H1 (cell line): ENCODE data around the gene NAXD. TPM values are rescaled to one million over a fixed set of nuclear protein-coding genes. Genes with fewer than 3 reads are reported as not detected.

Experiments
- CTCF ChIA-PET: fragments of 300-600 bp; sonication (Branson Sonifier 250); formaldehyde crosslinking; loops from one replicate; lab custom pipeline; 2021; ENCODE audit not compliant: partially characterized antibody; lab: Charles Lee
- POLR2A ChIA-PET: fragments of 300-600 bp; sonication (Branson Sonifier 250); formaldehyde crosslinking; loops from one replicate; lab custom pipeline; 2021; ENCODE audit warnings: inconsistent platforms; ENCODE audit not compliant: partially characterized antibody; lab: Charles Lee
- DNase-seq, 2 experiments: peaks; one replicate each; pipeline versions ENCODE4 v3.0.0 to v3.0.0-alpha.2; 2010 to 2022; ENCODE audit warnings: low spot score in 2 of 2, low read depth in 1 of 2, mixed read lengths in 1 of 2
- FAIRE-seq: peaks from 2 replicates; lab custom pipeline; 2011; peaks lifted over from hg19 to GRCh38; lab: Jason Lieb, UNC
- H2AFZ ChIP-seq: 2 replicates; pipeline ENCODE4 v1.8.1; 2012; ENCODE audit warnings: low read length, inconsistent platforms
- H2AK5ac ChIP-seq: 2 replicates; pipeline ENCODE4 v1.6.1; 2013; ENCODE audit warnings: low read depth, low read length
- H2BK120ac ChIP-seq: replicated peaks from 2 replicates; pipeline ENCODE3; 2013; ENCODE audit warnings: low read depth, low read length, inconsistent platforms
- H2BK12ac ChIP-seq: 2 replicates; pipeline ENCODE4 v1.6.1; 2013; ENCODE audit warnings: low read depth, low read length
- H2BK15ac ChIP-seq: 2 replicates; pipeline ENCODE4 v1.6.1; 2013; ENCODE audit warnings: low read length
- H2BK20ac ChIP-seq: 2 replicates; pipeline ENCODE4 v1.6.1; 2013; ENCODE audit warnings: low read length
- H2BK5ac ChIP-seq: 2 replicates; pipeline ENCODE4 v1.6.1; 2013; ENCODE audit warnings: low read depth, low read length
- H3K14ac ChIP-seq: 2 replicates; pipeline ENCODE4 v1.6.1; 2013; ENCODE audit warnings: inconsistent platforms; ENCODE audit not compliant: insufficient read length
- H3K18ac ChIP-seq: 2 replicates; pipeline ENCODE4 v1.6.1; 2013; ENCODE audit warnings: low read length; ENCODE audit errors: extremely low read depth
- H3K23ac ChIP-seq: 2 replicates; pipeline ENCODE4 v1.6.1; 2013; ENCODE audit warnings: inconsistent platforms; ENCODE audit not compliant: insufficient read length
- H3K23me2 ChIP-seq: 2 replicates; pipeline ENCODE4 v1.6.1; 2013; ENCODE audit warnings: low read depth, low read length
- H3K27ac ChIP-seq: 2 replicates; pipeline ENCODE4 v1.6.1; 2011; ENCODE audit warnings: low read depth, low read length, inconsistent platforms
- H3K27me3 ChIP-seq, 4 experiments: replicated peaks in 1 of 4; 1 replicate in 1 of 4; 2 replicates in 3 of 4; pipeline versions ENCODE4 v1.6.1 to v1.8.1; 2011 to 2013; ENCODE audit warnings: low read length in 3 of 4, mild to moderate bottlenecking in 3 of 4, inconsistent platforms in 2 of 4, mixed read lengths in 2 of 4, moderate library complexity in 1 of 4; ENCODE audit not compliant: control insufficient read depth in 3 of 4, insufficient read depth in 3 of 4; ENCODE audit errors: extremely low read depth in 1 of 4
- H3K36me3 ChIP-seq, 4 experiments: 2 replicates each; pipeline versions ENCODE4 v1.6.1 to v1.8.1; 2011 to 2013; ENCODE audit warnings: mild to moderate bottlenecking in 4 of 4, low read length in 3 of 4, moderate library complexity in 2 of 4, control low read depth in 1 of 4, inconsistent platforms in 1 of 4; ENCODE audit not compliant: insufficient read depth in 4 of 4, control insufficient read depth in 2 of 4
- H3K4ac ChIP-seq: replicated peaks from 2 replicates; pipeline ENCODE3; 2013; ENCODE audit warnings: low read length, low read depth, mixed read lengths, inconsistent platforms; ENCODE audit not compliant: insufficient read length
- H3K4me1 ChIP-seq, 4 experiments: replicated peaks in 1 of 4; 1 replicate in 1 of 4; 2 replicates in 3 of 4; pipeline versions ENCODE4 v1.6.1 to v1.8.1; 2011 to 2013; ENCODE audit warnings: low read length in 3 of 4, inconsistent platforms in 2 of 4, mixed read lengths in 1 of 4; ENCODE audit not compliant: insufficient read depth in 4 of 4, control insufficient read depth in 3 of 4
- H3K4me2 ChIP-seq, 2 experiments: 2 replicates each; pipeline versions ENCODE4 v1.6.1 to v1.8.1; 2011 to 2013; ENCODE audit warnings: low read depth in 2 of 2, low read length in 2 of 2, control low read depth in 1 of 2, inconsistent platforms in 1 of 2, mild to moderate bottlenecking in 1 of 2; ENCODE audit not compliant: insufficient read depth in 1 of 2
- H3K4me3 ChIP-seq, 4 experiments: fragments of 200-600, 300-600 bp in 1 of 4; sonication (generic), shearing (Covaris generic), sonication (Bioruptor Twin) in 1 of 4; 2 replicates each; pipeline versions ENCODE4 v1.5.1 to v1.8.1; 2011 to 2016; ENCODE audit warnings: low read length in 4 of 4, low read depth in 3 of 4, control low read depth in 2 of 4, inconsistent platforms in 2 of 4, mild to moderate bottlenecking in 2 of 4, mixed read lengths in 1 of 4, moderate library complexity in 1 of 4; ENCODE audit not compliant: insufficient read depth in 2 of 4; ENCODE audit errors: extremely low read depth in 1 of 4
- H3K56ac ChIP-seq: replicated peaks from 2 replicates; pipeline ENCODE3; 2013; ENCODE audit warnings: low read depth, mild to moderate bottlenecking, mixed read lengths, low read length, inconsistent platforms; ENCODE audit not compliant: insufficient read length
- H3K79me1 ChIP-seq: 2 replicates; pipeline ENCODE4 v1.6.1; 2013; ENCODE audit warnings: low read depth, low read length, control low read depth
- H3K79me2 ChIP-seq, 2 experiments: 2 replicates each; pipeline versions ENCODE4 v1.6.1 to v1.8.1; 2012 to 2013; ENCODE audit warnings: low read length in 2 of 2, mild to moderate bottlenecking in 2 of 2, inconsistent platforms in 1 of 2; ENCODE audit not compliant: insufficient read depth in 2 of 2, control insufficient read depth in 1 of 2
- H3K9ac ChIP-seq, 4 experiments: replicated peaks in 1 of 4; 1 replicate in 1 of 4; 2 replicates in 3 of 4; pipeline versions ENCODE4 v1.6.1 to v1.8.1; 2011 to 2013; ENCODE audit warnings: low read depth in 3 of 4, low read length in 3 of 4, control low read depth in 2 of 4, mild to moderate bottlenecking in 2 of 4, moderate library complexity in 2 of 4, inconsistent platforms in 1 of 4; ENCODE audit errors: extremely low read depth in 1 of 4
- H3K9me3 ChIP-seq, 2 experiments: 2 replicates each; pipeline versions ENCODE4 v1.6.1 to v1.8.1; 2012 to 2013; ENCODE audit warnings: mild to moderate bottlenecking in 2 of 2, moderate library complexity in 2 of 2, control low read depth in 1 of 2, inconsistent platforms in 1 of 2, low read depth in 1 of 2, low read length in 1 of 2, mixed read lengths in 1 of 2; ENCODE audit not compliant: insufficient read depth in 2 of 2
- H4K20me1 ChIP-seq, 2 experiments: replicated peaks in 1 of 2; 2 replicates each; pipeline versions ENCODE3 to v1.8.1; 2011 to 2013; ENCODE audit warnings: inconsistent platforms in 2 of 2, low read length in 2 of 2, mild to moderate bottlenecking in 1 of 2; ENCODE audit not compliant: insufficient read depth in 2 of 2, control insufficient read depth in 1 of 2
- H4K5ac ChIP-seq: 2 replicates; pipeline ENCODE4 v1.6.1; 2013; ENCODE audit warnings: low read length, low read depth, mixed read lengths, inconsistent platforms; ENCODE audit not compliant: insufficient read length
- H4K8ac ChIP-seq: 2 replicates; pipeline ENCODE4 v1.8.0; 2013; ENCODE audit warnings: mild to moderate bottlenecking, moderate library complexity, low read length, inconsistent platforms; ENCODE audit not compliant: insufficient read depth; ENCODE audit errors: extremely low read depth
- H4K91ac ChIP-seq: replicated peaks from 2 replicates; pipeline ENCODE3; 2013; ENCODE audit warnings: low read length, mixed read lengths, inconsistent platforms; ENCODE audit not compliant: insufficient read length
- ATF3 ChIP-seq: IDR thresholded peaks from 2 replicates; pipeline ENCODE4 v1.6.1; 2011; ENCODE audit warnings: low read depth, mild to moderate bottlenecking, low read length; ENCODE audit not compliant: insufficient read depth
- CBX8 ChIP-seq: fragments of 300-800, 300-1000 bp; sonication (generic); IDR thresholded peaks from 2 replicates; pipeline ENCODE4 v1.7.1; 2016; ENCODE audit warnings: low read depth, low read length, borderline replicate concordance
- SIRT6 ChIP-seq: IDR thresholded peaks from one replicate; pipeline ENCODE4 v1.7.1; 2012; ENCODE audit warnings: low read length, inconsistent platforms
- WGBS, 2 experiments: shearing (Covaris generic) in 1 of 2; methylation state at CpG; one replicate each; pipeline versions ENCODE4 v1.1.6 to v1.1.7; 2013 to 2015; ENCODE audit warnings: low lambda C conversion rate in 2 of 2, mixed read lengths in 2 of 2, inconsistent platforms in 1 of 2, low coverage in 1 of 2, missing lambda C conversion rate in 1 of 2; ENCODE audit not compliant: insufficient replicate concordance in 2 of 2, insufficient coverage in 1 of 2, insufficient read length in 1 of 2; ENCODE audit errors: extremely low coverage in 1 of 2, missing lambda C conversion rate in 1 of 2; 5-methylcytosine and 5-hydroxymethylcytosine counted together
- polyA plus RNA-seq, 7 experiments: library from polyadenylated mRNA; depleted of rRNA in 3 of 7; stranded (reverse) in 5 of 7; unstranded in 2 of 7; fragments of >200 nt in 5 of 7; fragments of 200-250 nt in 2 of 7; gene quantifications; 1 replicate in 5 of 7; 2 replicates in 1 of 7; 4 replicates in 1 of 7; pipeline versions ENCODE4 v1.2.1 to v1.2.3, GENCODE V29; 2011 to 2013; ENCODE audit warnings: missing spikeins in 2 of 7, mixed read lengths in 2 of 7
- total RNA-seq: library from RNA; stranded (reverse); fragmentation: NEBNext Ultra II Directional; extraction: Animal tissue kit (Norgen Biotek cat#: 25700); gene quantifications from 2 replicates; pipeline ENCODE4 v1.2.1, GENCODE V29; 2021

Gene NAXD
- total and polyA plus RNA-seq, 2 of the 8 experiments (the other 6 are each of a cell fraction or from before 2014, with no cell fraction given), result 25.4 to 35.5 TPM

- CTCF ChIA-PET, result interaction anchor here (0.5 to 1.7 kb wide), 3 partner anchors 18 to 122 kb away, joined by 3 to 4 read pairs (median 3); no protein-coding TSS in a partner anchor
- Histone ChIP-seq H2AFZ (no peak overlapping the region), H4K5ac (no peak overlapping the region), H3K23ac (no peak overlapping the region), H3K9me3 (no peaks in the 10 kb centered on the region), H4K20me1 (peaks cover 7 to 25% of the 10 kb centered on the region in 2 experiments), H2BK120ac (no peak overlapping the region), H3K79me1 (peaks cover 5% of the 10 kb centered on the region; the same call in 1 of the 2 replicates), H3K23me2 (no peaks in the 10 kb centered on the region), H3K56ac (no peak overlapping the region), H3K4me1 (no peaks in the 10 kb centered on the region), H3K27ac (no peak overlapping the region), H3K14ac (no peak overlapping the region), H3K4me3 (no peak overlapping the region), H3K4ac (no peak overlapping the region), H4K8ac (no peak overlapping the region), H3K27me3 (no peaks in the 10 kb centered on the region), H2BK5ac (no peak overlapping the region), H2BK15ac (no peak overlapping the region), H3K18ac (no peak overlapping the region), H2BK20ac (no peak overlapping the region), H3K79me2 (peaks cover 0 to 11% of the 10 kb centered on the region in 2 experiments; a peak in 2 of 4 replicates), H2AK5ac (no peak overlapping the region), H2BK12ac (no peak overlapping the region; the same call in 1 of the 2 replicates), H3K36me3 (peaks cover 8 to 38% (median 31%) of the 10 kb centered on the region in 4 experiments; a peak in 7 of 8 replicates), H3K4me2 (no peak overlapping the region), H3K9ac (no peak overlapping the region), H4K91ac (no peak overlapping the region)
- no peak for TF ChIP-seq ATF3
- no peak for TF ChIP-seq SIRT6
- TF ChIP-seq CBX8, result no peak
- POLR2A ChIA-PET, result interaction anchor here (0.8 to 1.5 kb wide), 2 partner anchors 16 to 77 kb away, joined by 3 read pairs; no protein-coding TSS in a partner anchor
- WGBS, 2 experiments, result 88% methylated on average over 16 of the region's 16 CpGs; no CpG with 5 or more reads in 1 of the 2 experiments
- no peak for FAIRE-seq
- DNase-seq, result no peak
These were observed 20.7 kb downstream of the NAXD start for GRCh38 chr13:110636053-110636475.
